ENCODE data around the gene TSC22D3. TPM values are rescaled to one million over a fixed set of nuclear protein-coding genes. Genes with fewer than 3 reads are reported as not detected.
A peak's percentile ranks its signal among the peaks of the same experiment; 100 is the strongest.
"Not testable (repeated sequence)": the region's sequence is repeated elsewhere in the genome, so short reads cannot be mapped to it uniquely, and the experiment has no call there.

TSC22D3 gene
- 57.2 and 62.2 TPM in 2 replicates for total RNA-seq

DNA sequence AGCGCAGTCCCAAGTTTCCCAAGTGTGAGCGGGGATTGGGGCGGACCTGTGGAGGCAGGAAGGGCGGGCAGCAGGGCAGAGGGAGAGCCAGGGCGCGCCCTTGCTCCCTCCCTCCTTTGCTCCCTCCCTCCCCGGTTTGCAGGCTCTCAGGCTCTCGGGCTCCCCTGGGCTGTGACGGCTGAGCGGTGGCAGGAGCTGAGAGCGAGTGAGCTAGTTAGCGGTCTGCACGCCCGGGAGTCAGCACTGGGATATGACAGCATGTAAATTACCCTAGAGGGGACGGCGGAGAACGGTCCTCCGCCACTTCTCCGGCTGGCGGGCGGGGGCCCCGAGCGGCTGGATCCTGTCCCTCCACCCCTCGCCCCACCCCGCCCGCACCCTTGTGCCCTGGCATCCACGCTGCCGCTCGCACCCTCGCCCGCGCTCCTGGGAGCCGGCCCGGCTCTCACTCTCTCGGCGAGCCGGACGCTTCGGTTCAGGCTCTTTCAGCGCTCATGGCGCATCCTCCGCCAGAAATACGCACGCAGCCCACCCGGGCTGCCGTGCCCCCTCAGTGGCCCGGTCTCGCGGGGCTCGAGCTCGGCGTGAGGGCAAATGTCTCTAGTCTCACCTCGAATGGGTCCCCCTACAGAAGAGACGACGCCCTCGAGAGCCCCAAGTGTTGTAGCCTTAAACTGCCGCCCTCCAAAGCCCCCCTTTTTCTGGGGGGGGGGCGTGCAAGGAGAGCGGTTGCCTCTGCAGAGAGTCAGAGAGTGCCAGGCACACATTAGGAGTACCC, at the start of gene TSC22D3:
TSS of gene TSC22D3 (minus strand) at position 54 of the 778 bp plus-strand sequence. CDS start 368 bp downstream, outside the sequence.
- Histone ChIP-seq H3K36me3 (ENCODE audit: insufficient read depth, low read length) (no peaks in the 10 kb centered on the region), H3K4me1 (ENCODE audit: insufficient read depth, low read length) (no peaks in the 10 kb centered on the region), H3K79me2 (ENCODE audit: insufficient read depth, low read length) (no peaks in the 10 kb centered on the region), H2AFZ (ENCODE audit: low read length) (peak within 1 kb of the TSS; percentile 77), H4K20me1 (ENCODE audit: insufficient read depth, low read length) (no peaks in the 10 kb centered on the region), H3K27ac (ENCODE audit: low read depth, low read length) (no peak within 1 kb of the TSS), H3K4me2 (ENCODE audit: insufficient read depth, low read length) (peak within 1 kb of the TSS; percentile 84), H3K27me3 (ENCODE audit: insufficient read depth, low read length) (peaks cover 24% of the 10 kb centered on the region), H3K9me3 (ENCODE audit: low read depth, low read length) (no peaks in the 10 kb centered on the region), H3K4me3 (ENCODE audit: insufficient read depth, low read length) (peak within 1 kb of the TSS; percentile 65)
- DNase-seq (ENCODE audit: insufficient read length, low spot score, missing footprints) = no peak
- TF ChIP-seq CTCF (IDR thresholded peaks at IDR 0.05; ENCODE audit: extremely low read depth, low read depth, low read length) = no peak

DNA sequence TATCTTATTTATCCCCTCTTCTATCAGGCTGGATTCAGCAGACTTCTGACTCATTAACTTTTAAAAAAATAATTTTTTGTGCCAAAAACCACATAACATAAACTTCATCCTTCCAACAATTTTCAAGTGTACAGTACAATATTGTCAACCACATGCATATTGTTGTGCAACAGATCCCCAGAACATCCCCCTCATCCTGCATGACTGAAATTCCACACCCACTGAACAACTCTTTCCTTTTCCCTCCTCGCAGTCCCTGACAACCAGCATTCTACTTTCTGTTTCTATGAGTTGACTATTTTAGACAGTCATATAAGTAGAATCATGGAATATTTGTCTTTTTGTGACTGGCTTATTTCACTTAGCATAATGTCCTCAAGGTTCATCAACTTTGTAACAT, 47.9 kb upstream of the TSC22D3 start:
- H3K4me3 ChIP-seq (ENCODE audit: insufficient read depth, low read length) = no peak overlapping the region
- peak; percentile 84 for DNase-seq (ENCODE audit: insufficient read length, low spot score, missing footprints)
- H3K27me3 ChIP-seq (ENCODE audit: insufficient read depth, low read length) = peaks cover 16% of the 10 kb centered on the region
- no peak overlapping the region for H3K27ac ChIP-seq (ENCODE audit: low read depth, low read length)
- no peak for TF ChIP-seq CTCF (IDR thresholded peaks at IDR 0.05; ENCODE audit: extremely low read depth, low read depth, low read length)
- H3K4me1 ChIP-seq (ENCODE audit: insufficient read depth, low read length) = peaks cover 8% of the 10 kb centered on the region
- peak overlapping the region; percentile 60 for H3K4me2 ChIP-seq (ENCODE audit: insufficient read depth, low read length)
- no peaks in the 10 kb centered on the region for H3K36me3 ChIP-seq (ENCODE audit: insufficient read depth, low read length)
- no peaks in the 10 kb centered on the region for H4K20me1 ChIP-seq (ENCODE audit: insufficient read depth, low read length)
- peaks cover 5% of the 10 kb centered on the region for H3K79me2 ChIP-seq (ENCODE audit: insufficient read depth, low read length)
- H3K9me3 ChIP-seq (ENCODE audit: low read depth, low read length) = peaks cover 4% of the 10 kb centered on the region
- no peak overlapping the region for H2AFZ ChIP-seq (ENCODE audit: low read length)

DNA sequence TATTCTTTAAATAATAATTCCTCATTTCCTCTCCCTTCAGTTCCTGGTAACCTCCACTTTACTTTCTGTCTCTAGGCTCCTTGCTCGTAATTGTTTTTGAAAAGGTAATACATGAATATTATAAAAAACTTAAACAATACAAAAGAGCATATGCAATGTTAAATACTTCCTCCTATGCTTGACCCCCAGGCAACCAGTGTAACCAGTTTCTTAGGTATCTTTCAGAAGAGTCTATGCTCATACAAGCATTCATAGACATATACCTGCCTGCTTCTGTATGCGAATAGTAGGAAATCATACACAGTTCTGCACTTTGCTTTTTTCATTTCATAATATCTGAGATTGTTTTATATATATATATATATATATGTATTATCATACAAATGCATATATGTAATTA, 47.5 kb upstream of the TSC22D3 start:
- Histone ChIP-seq H3K4me2 (ENCODE audit: insufficient read depth, low read length) (no peak overlapping the region), H3K4me3 (ENCODE audit: insufficient read depth, low read length) (no peak overlapping the region), H3K36me3 (ENCODE audit: insufficient read depth, low read length) (no peaks in the 10 kb centered on the region), H2AFZ (ENCODE audit: low read length) (no peak overlapping the region), H3K27me3 (ENCODE audit: insufficient read depth, low read length) (peaks cover 16% of the 10 kb centered on the region), H3K9me3 (ENCODE audit: low read depth, low read length) (peaks cover 4% of the 10 kb centered on the region), H3K79me2 (ENCODE audit: insufficient read depth, low read length) (peaks cover 5% of the 10 kb centered on the region), H3K4me1 (ENCODE audit: insufficient read depth, low read length) (peaks cover 8% of the 10 kb centered on the region), H3K27ac (ENCODE audit: low read depth, low read length) (no peak overlapping the region), H4K20me1 (ENCODE audit: insufficient read depth, low read length) (no peaks in the 10 kb centered on the region)
- no peak for TF ChIP-seq CTCF (IDR thresholded peaks at IDR 0.05; ENCODE audit: extremely low read depth, low read depth, low read length)
- DNase-seq (ENCODE audit: insufficient read length, low spot score, missing footprints) = no peak

DNA sequence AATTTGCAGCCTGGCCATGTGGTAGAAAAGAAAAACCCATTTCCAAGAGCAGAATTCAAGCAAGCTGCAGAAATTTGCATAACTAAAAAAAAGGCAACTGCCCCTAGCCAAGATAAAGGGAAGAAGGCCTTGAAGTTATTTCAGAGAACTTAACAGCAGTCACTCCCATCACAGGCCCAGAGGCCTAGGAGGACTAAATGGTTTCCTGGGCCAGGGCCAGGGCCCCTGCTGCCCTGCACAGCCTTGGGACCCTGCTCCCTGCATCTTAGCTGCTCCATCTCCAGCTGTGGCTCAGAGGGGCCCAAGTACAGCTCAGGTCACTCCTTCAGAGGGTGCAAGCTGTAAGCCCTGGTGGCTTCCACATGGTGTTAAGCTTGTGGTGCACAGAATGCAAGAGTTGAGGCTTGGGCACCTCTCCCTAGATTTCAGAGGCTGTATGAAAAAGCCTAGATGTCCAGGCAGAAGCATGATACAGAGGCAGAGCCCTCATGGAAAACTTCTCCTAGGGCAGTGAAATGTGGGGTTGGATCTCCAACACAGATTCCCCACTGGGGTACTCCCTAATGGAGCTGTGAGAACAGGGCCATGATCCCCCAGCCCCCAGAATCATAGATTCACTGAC, 43.4 kb upstream of the TSC22D3 start:
- Histone ChIP-seq H2AFZ (ENCODE audit: low read length) (no peak overlapping the region), H3K9me3 (ENCODE audit: low read depth, low read length) (peaks cover 4% of the 10 kb centered on the region), H3K4me3 (ENCODE audit: insufficient read depth, low read length) (no peak overlapping the region), H3K27me3 (ENCODE audit: insufficient read depth, low read length) (peaks cover 9% of the 10 kb centered on the region), H3K79me2 (ENCODE audit: insufficient read depth, low read length) (no peaks in the 10 kb centered on the region), H3K27ac (ENCODE audit: low read depth, low read length) (no peak overlapping the region), H3K4me1 (ENCODE audit: insufficient read depth, low read length) (no peaks in the 10 kb centered on the region), H3K36me3 (ENCODE audit: insufficient read depth, low read length) (no peaks in the 10 kb centered on the region), H3K4me2 (ENCODE audit: insufficient read depth, low read length) (no peak overlapping the region), H4K20me1 (ENCODE audit: insufficient read depth, low read length) (no peaks in the 10 kb centered on the region)
- no peak for TF ChIP-seq CTCF (IDR thresholded peaks at IDR 0.05; ENCODE audit: extremely low read depth, low read depth, low read length)
- DNase-seq (ENCODE audit: insufficient read length, low spot score, missing footprints) = no peak

DNA sequence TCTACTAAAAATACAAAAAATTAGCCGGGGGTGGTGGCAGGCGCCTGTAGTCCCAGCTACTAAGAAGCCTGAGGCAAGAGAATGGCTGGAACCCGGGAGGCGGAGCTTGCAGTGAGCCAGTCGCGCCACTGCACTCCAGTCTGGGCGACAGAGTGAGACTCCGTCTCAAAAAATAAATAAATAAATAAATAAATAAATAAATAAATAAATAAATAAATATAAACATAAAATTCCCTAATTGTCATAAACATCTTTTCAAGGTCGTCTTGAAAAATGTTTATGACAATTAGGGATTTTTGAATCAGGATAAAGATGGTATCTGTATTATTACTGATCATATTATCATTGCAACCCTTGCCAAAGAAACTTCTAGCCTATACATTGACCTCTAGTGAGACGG, 34.5 kb upstream of the TSC22D3 start:
- not testable (repeated sequence) for H3K4me3 ChIP-seq (ENCODE audit: insufficient read depth, low read length); H3K27ac ChIP-seq (ENCODE audit: low read depth, low read length); H3K9me3 ChIP-seq (ENCODE audit: low read depth, low read length); H3K4me1 ChIP-seq (ENCODE audit: insufficient read depth, low read length); H3K4me2 ChIP-seq (ENCODE audit: insufficient read depth, low read length); DNase-seq (ENCODE audit: insufficient read length, low spot score, missing footprints); H3K36me3 ChIP-seq (ENCODE audit: insufficient read depth, low read length); H4K20me1 ChIP-seq (ENCODE audit: insufficient read depth, low read length); H3K79me2 ChIP-seq (ENCODE audit: insufficient read depth, low read length); H2AFZ ChIP-seq (ENCODE audit: low read length)
- peaks cover 30% of the 10 kb centered on the region for H3K27me3 ChIP-seq (ENCODE audit: insufficient read depth, low read length)

Data from osteoblast (primary cell).